ENCODE measurements around the gene BEND4.
A peak's percentile ranks its signal among the peaks of the same experiment; 100 is the strongest.
"Not testable (repeated sequence)": the region's sequence is repeated elsewhere in the genome, so short reads cannot be mapped to it uniquely, and the experiment has no call there.

The BEND4 gene

DNA sequence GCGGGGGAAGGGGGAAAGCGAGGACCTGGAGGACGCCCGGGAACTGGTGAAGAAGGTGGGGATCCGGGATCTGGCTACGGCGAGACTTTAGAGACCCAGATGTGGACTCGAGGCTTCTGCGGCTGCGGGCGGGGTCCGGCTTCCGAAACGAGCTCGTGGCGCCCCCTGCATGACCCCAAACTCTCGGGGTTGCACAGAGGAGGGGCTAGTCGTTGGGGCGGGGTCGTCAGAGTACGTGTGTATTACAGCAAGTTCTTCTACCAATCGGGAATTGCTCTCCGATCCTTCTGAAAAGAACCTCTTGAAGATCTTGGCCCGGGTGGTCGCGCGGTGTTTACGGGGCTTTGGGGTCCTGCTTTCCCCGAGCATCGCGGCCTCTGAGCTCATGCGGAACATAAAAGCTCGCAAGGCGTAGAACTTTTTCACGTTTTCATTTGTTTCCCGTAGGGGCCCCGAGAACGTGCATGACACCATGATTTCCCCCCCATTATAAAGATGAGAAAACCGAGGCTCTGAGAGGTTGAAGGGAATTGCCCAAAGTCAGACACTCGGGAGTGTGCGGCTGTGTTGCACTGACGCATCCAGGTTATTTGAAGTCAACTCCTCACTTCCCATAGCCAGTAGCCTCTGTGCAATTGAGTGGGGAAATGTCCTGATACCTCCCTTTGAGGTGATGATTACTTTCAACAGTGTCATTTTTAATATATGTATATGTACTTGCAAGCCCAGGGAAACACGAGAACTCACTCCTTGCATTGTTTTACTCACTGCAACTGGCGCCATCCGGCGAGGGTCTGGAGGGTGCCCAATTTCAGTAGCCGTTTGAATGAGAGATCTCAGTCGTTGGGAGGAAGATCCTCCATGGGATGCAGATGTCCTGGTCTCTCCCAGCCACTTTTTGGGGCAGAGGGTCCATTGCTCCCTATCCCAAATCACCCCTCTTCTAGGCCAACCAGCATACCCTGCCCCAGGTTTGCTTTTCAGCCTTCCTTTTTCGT lies at the start of gene BEND4:
Gene BEND4, minus strand, starts transcription at position 149 of the 998 bp plus-strand sequence. CDS start 512 bp downstream, outside the sequence.
- DNase-seq, result no peak

DNA sequence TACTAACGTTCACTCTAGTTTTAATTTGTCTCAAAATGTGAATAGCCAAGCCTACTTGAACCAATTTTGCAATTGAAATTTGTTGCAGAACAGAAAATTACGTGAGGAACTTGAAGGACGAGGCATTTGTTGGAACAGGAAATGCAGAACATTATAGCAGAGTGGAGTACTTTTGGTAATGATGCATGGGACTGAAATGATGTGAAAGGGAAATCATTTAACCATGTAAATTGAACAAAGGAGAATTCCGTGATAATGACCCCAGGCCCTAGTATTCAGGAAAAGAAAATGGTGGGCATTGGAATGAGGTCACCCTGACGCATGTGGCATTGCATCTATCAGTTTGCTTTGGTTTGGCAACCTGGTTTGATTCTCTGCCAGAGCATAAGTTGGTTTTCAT lies 44.9 kb upstream of the BEND4 start:
- no peak for DNase-seq

DNA sequence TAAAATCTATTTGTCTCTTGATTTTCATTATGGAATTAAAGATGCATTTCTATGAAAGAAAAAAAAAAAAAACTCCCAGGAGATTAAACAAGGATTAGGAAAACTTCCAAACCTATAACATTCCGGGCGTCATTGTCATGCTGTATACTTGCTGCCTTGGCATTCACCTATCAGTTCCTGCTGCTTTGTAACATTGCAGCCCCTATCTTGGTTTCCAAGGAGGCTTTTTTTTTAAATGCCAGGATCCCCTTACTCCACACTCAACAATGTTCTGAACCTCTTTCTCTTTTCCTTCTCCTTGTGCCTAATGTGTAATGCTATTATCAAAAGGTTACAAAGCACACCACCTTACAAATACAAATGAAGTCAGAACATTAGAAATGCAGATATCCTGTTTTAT lies 20.5 kb upstream of the BEND4 start:
- no peak for DNase-seq

GRCh38 chr4:42172128-42172790 lies 19.8 kb upstream of the BEND4 start:
- DNase-seq, result no peak

- no peak for DNase-seq
These were observed 15.3 kb upstream of the BEND4 start for GRCh38 chr4:42167709-42168108.

DNA sequence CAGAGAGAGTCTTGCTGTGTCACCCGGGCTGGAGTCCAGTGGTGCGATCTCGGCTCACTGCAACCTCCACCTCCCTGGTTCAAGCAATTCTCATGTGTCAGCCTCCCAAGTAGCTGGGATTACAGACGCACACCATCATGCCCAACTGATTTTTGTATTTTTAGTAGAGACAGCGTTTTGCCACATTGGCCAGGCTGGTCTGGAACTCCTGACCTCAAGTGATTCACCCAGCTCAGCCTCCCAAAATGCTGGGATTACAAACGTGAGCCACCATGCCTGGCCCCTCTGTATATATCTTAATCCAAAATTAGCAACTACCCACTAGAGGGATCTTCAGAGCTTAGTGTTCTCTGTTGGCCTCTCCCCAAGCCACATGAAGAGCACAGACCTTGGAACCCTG lies 13.7 kb upstream of the BEND4 start:
- DNase-seq, result not testable (repeated sequence)

GRCh38 chr4:42159271-42160001 lies 7.0 kb upstream of the BEND4 start:
- DNase-seq, result no peak

- DNase-seq, result peak; percentile 2 to 28
These were observed 618 bp downstream of the BEND4 start for GRCh38 chr4:42151568-42152506.

- DNase-seq, result no peak
These were observed 1.5 kb downstream of the BEND4 start for GRCh38 chr4:42150653-42151567.

DNA sequence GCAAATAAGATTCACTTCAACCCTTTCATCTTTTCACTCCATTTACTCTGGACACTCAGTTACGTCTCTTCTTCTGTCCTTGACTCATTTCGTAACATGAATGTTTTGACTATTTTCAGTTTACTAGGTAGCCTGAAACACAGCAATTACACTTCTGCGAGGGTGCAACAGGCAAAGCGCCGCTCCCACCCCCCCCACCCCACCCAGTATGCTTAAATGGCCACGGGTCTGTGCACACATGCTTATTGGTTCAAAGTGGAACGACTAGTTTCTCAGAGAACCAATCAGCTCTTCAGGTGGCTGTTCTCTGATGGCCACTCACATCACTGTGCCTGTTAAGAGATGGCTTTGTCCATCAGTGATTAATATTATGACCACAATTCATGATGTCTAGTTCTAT lies 3.5 kb downstream of the BEND4 start:
- DNase-seq, result no peak

DNA sequence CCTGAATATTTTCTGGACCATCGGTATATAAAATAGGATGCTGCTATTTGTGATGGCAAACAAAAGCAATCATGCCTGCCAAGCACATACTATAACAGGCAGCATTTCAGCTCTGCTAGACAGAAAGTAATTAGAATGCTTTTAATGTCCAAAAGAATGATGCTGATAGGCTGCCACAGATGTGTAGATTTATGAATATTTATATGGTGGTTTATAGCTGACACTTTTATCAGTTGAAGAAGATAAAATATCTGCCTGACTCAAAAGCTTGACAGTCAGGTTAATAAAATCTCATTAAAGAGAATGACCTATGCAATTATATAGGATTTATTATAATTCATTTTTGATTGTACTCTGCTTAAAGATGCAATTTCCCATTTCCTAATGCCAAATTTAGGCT lies 4.0 kb downstream of the BEND4 start:
- DNase-seq, result no peak

GRCh38 chr4:42144028-42144427 lies 8.4 kb downstream of the BEND4 start:
- DNase-seq, result no peak

- no peak for DNase-seq
These were observed 9.9 kb downstream of the BEND4 start for GRCh38 chr4:42142591-42142990.

- DNase-seq, result no peak
These were observed 16.1 kb downstream of the BEND4 start for GRCh38 chr4:42136371-42136770.

DNA sequence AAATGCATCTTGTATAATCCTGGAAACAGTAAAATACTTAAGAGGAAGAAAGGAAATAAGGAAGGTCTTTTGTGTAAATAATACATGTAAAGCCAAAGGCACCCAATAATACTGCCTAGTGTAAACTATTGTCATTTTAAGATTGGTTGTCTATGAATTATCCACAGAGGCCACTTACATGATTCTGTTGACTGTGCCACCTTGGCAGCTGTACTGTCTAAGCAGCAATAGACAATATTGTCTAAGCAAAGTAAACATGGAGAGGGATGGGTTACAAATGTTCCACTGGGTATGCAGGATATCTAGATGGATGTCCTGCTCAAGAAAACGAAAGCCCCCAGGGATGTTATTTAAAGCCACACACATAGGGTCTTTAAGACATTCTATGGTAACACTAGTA lies 19.4 kb downstream of the BEND4 start:
- no peak for DNase-seq

DNA sequence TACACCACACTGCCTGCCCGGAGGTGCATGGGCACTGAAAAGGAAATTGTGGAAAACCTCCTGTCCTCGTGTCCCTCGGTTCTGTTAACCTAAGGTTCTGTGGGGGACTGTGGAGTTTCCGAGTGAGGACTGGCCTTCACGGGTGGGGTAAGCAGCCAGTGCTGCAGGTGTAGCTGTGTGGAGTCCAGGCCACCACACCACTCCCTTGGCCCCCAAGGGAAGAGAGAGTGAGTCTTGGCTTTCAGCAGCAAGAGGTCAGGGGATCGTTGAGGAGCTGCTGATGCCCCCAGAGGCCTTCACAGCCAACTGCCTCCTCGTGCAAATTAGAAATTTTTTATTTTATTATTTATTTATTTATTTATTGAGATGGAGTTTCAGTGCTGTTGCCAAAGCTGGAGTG lies 20.4 kb downstream of the BEND4 start:
- DNase-seq, result no peak

DNA sequence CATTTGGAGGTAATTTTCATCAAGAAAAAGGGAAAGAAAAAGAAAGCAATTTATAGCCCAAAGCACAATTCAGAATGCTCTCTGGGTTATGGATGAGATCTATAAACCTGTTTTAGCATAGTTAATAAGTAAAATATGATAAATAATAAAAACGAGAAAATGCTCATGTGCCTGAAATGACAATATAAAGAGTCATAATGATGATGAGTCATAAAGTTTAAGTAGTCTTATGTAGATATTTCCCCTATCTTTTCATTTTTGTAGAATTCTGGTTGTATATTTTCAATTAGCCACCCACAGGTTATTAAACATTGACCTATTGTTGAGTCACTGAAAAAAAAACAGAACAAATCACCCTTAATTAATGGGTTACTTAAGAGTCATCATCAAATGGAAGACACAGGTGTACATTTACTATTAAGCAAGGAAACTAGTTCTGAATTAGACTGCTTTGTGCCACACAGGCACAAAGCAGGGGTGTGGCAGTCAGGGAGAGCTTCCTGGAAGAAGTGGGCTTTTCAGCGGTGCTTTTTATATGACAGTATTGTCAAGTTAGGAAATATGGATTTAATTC lies 29.3 kb downstream of the BEND4 start:
- no peak for DNase-seq

DNA sequence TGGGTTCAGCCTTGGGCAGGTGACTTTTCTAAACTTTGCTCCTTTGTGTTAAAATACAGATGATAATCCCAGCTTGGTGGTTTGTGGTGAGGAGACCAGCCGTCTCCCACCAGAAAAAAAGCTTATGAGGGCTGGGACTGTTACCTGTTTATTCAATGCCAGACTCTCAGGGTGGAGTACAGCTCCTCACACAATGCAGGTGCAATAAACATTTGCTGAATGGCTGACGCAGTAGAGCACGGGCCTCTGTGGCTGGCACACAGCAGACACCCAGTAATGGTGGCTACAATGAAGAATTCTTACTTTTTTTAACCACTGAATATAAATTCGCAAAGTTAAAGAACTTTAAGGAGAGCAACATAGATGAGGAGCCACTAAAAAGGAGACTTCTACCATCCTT lies 30.2 kb downstream of the BEND4 start:
- no peak for DNase-seq

DNA sequence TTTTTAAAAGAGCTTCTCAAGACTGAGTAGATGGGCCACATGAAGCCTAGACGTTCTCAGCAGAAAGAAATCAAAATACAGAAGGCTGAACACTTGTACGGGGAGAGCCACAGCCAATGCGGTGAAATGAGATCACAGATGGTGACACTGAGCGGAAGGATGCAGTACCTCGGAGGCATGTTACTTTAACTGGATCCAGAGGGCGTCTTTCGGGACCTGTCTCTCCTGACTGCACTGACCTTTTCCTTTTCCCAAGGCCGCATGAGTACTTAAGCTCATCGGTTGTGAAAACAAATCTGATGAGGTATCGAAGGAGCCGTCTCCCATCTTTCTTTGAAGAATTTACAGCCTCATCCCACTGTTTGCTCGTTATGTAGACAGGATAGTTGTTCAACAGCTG lies 32.6 kb downstream of the BEND4 start:
- DNase-seq, result no peak

DNA sequence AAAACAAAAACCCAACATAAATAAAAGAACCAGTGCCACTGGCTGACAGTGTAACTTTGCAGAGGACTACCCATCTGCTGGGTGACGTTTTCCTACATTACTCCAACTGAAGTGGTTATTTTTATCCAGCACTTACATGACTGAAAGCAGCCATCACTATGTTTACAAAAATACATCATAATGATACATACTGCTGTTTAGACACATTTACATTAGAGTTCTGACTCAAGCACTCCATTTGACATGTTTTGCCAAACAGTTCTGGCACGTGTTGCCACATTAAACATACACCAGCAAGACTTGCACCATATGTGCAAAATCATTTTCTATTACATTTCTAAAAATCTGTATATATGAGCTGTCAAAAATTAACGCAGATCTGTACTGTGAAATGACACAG lies 39.6 kb downstream of the BEND4 start:
- no peak for DNase-seq

DNA sequence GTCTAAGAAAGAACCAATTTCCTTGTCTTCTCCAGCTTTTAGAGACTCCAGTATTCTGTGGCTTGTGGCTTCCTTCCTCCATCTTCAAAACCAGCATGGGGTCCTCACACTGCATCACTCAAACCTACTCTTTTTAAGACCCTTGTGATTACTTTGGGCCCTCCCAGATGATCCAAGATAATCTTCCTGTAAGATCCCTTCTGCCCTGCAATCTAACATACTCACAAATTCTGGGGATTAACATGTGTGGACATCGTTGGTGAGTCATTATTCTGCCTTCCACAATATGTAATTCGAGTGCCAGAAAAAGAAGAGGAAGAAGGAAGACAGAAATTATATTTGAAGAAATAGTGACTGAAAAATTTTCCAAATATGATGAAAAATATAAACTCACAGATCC lies 47.9 kb downstream of the BEND4 start:
- no peak for DNase-seq

All from SW 1271 (cell line).